DOHH2 (cell line): ENCODE data around the gene SPPL2A.

ENCODE experiments used
- CTCF ChIP-seq: fragments of 200-600 bp; sonication (generic); IDR thresholded peaks from one replicate; pipeline ENCODE4 v1.5.1; 2014; ENCODE audit warnings: antibody characterized with exemption, mild to moderate bottlenecking, low read depth, low read length; ENCODE audit not compliant: poor library complexity, severe bottlenecking
- EZH2phosphoT487 ChIP-seq: fragments of 200-600 bp; sonication (generic); IDR thresholded peaks from 2 replicates; pipeline ENCODE4 v1.6.1; 2017; ENCODE audit warnings: borderline replicate concordance, mild to moderate bottlenecking, antibody characterized with exemption, low read length, moderate library complexity, mixed read lengths

GRCh38 chr15:50800715-50801114, 35.2 kb upstream of the SPPL2A start:
- TF ChIP-seq CTCF (no peak), EZH2phosphoT487 (no peak)
